H1 (cell line): Measurements from ENCODE around the gene TMEM147. TPM values are rescaled to one million over a fixed set of nuclear protein-coding genes. Genes with fewer than 3 reads are reported as not detected.

ENCODE experiments used
- FOSL1 ChIP-seq: IDR thresholded peaks from 2 replicates; pipeline ENCODE4 v1.6.1; 2011; ENCODE audit warnings: mild to moderate bottlenecking, low read depth, low read length, moderate library complexity; ENCODE audit not compliant: insufficient read depth
- JUN ChIP-seq: IDR thresholded peaks from 2 replicates; pipeline ENCODE4 v1.6.1; 2011; ENCODE audit warnings: low read depth, mild to moderate bottlenecking, improper control_type of control experiment, low read length
- MAFK ChIP-seq: IDR thresholded peaks from 2 replicates; pipeline ENCODE4 v1.6.1; 2012; ENCODE audit warnings: low read depth, mild to moderate bottlenecking, improper control_type of control experiment, low read length
- PHF8 ChIP-seq: fragments of 200-600 bp; sonication (generic); conservative IDR thresholded peaks from 2 replicates; pipeline ENCODE4 v1.7.1; 2012; ENCODE audit warnings: low read depth, mild to moderate bottlenecking, inconsistent platforms, low read length, moderate library complexity
- POU5F1 ChIP-seq: IDR thresholded peaks from 2 replicates; pipeline ENCODE4 v1.6.1; 2011; ENCODE audit warnings: low read depth, mild to moderate bottlenecking, low read length, moderate library complexity
- RAD21 ChIP-seq, 2 experiments: IDR thresholded peaks in 1 of 2; conservative IDR thresholded peaks in 1 of 2; 2 replicates each; pipeline ENCODE4 v1.6.1; 2011; ENCODE audit warnings: low read depth in 2 of 2, low read length in 2 of 2, improper control_type of control experiment in 1 of 2, inconsistent platforms in 1 of 2, mild to moderate bottlenecking in 1 of 2, moderate library complexity in 1 of 2
- RBBP5 ChIP-seq: IDR thresholded peaks from 2 replicates; pipeline ENCODE4 v1.7.1; 2012; ENCODE audit warnings: low read depth, mild to moderate bottlenecking, inconsistent platforms, low read length, moderate library complexity, borderline replicate concordance
- YY1 ChIP-seq: IDR thresholded peaks from 2 replicates; pipeline ENCODE4 v1.6.1; 2011; ENCODE audit warnings: low read depth, mild to moderate bottlenecking, low read length
- polyA plus RNA-seq, 7 experiments: library from polyadenylated mRNA; depleted of rRNA in 3 of 7; stranded (reverse) in 5 of 7; unstranded in 2 of 7; fragments of >200 nt in 5 of 7; fragments of 200-250 nt in 2 of 7; gene quantifications; 1 replicate in 5 of 7; 2 replicates in 1 of 7; 4 replicates in 1 of 7; pipeline versions ENCODE4 v1.2.1 to v1.2.3, GENCODE V29; 2011 to 2013; ENCODE audit warnings: missing spikeins in 2 of 7, mixed read lengths in 2 of 7
- total RNA-seq: library from RNA; stranded (reverse); fragmentation: NEBNext Ultra II Directional; extraction: Animal tissue kit (Norgen Biotek cat#: 25700); gene quantifications from 2 replicates; pipeline ENCODE4 v1.2.1, GENCODE V29; 2021
- TF ChIP-seq, protein P1 (sequence below): fragments of 300-600 bp; sonication (generic); IDR thresholded peaks from 2 replicates; pipeline ENCODE4 v1.7.1; 2012; ENCODE audit warnings: low read length, moderate library complexity, mild to moderate bottlenecking, inconsistent platforms; ENCODE audit not compliant: insufficient replicate concordance

The TMEM147 gene
- total and polyA plus RNA-seq, 2 of the 8 experiments (the other 6 are each of a cell fraction or from before 2014, with no cell fraction given): 159 to 418 TPM

- TF ChIP-seq, protein P1, sequence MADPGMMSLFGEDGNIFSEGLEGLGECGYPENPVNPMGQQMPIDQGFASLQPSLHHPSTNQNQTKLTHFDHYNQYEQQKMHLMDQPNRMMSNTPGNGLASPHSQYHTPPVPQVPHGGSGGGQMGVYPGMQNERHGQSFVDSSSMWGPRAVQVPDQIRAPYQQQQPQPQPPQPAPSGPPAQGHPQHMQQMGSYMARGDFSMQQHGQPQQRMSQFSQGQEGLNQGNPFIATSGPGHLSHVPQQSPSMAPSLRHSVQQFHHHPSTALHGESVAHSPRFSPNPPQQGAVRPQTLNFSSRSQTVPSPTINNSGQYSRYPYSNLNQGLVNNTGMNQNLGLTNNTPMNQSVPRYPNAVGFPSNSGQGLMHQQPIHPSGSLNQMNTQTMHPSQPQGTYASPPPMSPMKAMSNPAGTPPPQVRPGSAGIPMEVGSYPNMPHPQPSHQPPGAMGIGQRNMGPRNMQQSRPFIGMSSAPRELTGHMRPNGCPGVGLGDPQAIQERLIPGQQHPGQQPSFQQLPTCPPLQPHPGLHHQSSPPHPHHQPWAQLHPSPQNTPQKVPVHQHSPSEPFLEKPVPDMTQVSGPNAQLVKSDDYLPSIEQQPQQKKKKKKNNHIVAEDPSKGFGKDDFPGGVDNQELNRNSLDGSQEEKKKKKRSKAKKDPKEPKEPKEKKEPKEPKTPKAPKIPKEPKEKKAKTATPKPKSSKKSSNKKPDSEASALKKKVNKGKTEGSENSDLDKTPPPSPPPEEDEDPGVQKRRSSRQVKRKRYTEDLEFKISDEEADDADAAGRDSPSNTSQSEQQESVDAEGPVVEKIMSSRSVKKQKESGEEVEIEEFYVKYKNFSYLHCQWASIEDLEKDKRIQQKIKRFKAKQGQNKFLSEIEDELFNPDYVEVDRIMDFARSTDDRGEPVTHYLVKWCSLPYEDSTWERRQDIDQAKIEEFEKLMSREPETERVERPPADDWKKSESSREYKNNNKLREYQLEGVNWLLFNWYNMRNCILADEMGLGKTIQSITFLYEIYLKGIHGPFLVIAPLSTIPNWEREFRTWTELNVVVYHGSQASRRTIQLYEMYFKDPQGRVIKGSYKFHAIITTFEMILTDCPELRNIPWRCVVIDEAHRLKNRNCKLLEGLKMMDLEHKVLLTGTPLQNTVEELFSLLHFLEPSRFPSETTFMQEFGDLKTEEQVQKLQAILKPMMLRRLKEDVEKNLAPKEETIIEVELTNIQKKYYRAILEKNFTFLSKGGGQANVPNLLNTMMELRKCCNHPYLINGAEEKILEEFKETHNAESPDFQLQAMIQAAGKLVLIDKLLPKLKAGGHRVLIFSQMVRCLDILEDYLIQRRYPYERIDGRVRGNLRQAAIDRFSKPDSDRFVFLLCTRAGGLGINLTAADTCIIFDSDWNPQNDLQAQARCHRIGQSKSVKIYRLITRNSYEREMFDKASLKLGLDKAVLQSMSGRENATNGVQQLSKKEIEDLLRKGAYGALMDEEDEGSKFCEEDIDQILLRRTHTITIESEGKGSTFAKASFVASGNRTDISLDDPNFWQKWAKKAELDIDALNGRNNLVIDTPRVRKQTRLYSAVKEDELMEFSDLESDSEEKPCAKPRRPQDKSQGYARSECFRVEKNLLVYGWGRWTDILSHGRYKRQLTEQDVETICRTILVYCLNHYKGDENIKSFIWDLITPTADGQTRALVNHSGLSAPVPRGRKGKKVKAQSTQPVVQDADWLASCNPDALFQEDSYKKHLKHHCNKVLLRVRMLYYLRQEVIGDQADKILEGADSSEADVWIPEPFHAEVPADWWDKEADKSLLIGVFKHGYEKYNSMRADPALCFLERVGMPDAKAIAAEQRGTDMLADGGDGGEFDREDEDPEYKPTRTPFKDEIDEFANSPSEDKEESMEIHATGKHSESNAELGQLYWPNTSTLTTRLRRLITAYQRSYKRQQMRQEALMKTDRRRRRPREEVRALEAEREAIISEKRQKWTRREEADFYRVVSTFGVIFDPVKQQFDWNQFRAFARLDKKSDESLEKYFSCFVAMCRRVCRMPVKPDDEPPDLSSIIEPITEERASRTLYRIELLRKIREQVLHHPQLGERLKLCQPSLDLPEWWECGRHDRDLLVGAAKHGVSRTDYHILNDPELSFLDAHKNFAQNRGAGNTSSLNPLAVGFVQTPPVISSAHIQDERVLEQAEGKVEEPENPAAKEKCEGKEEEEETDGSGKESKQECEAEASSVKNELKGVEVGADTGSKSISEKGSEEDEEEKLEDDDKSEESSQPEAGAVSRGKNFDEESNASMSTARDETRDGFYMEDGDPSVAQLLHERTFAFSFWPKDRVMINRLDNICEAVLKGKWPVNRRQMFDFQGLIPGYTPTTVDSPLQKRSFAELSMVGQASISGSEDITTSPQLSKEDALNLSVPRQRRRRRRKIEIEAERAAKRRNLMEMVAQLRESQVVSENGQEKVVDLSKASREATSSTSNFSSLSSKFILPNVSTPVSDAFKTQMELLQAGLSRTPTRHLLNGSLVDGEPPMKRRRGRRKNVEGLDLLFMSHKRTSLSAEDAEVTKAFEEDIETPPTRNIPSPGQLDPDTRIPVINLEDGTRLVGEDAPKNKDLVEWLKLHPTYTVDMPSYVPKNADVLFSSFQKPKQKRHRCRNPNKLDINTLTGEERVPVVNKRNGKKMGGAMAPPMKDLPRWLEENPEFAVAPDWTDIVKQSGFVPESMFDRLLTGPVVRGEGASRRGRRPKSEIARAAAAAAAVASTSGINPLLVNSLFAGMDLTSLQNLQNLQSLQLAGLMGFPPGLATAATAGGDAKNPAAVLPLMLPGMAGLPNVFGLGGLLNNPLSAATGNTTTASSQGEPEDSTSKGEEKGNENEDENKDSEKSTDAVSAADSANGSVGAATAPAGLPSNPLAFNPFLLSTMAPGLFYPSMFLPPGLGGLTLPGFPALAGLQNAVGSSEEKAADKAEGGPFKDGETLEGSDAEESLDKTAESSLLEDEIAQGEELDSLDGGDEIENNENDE: no peak
- no peak for TF ChIP-seq JUN
- TF ChIP-seq RAD21 (IDR thresholded peaks at IDR 0.05 in 1 of 2, conservative IDR thresholded peaks at IDR 0.05 in 1 of 2; ENCODE audit: low read depth in 2 of 2, low read length in 2 of 2): no peak
- no peak for TF ChIP-seq MAFK
- TF ChIP-seq POU5F1: no peak
- no peak for TF ChIP-seq YY1
- TF ChIP-seq PHF8: no peak
- TF ChIP-seq RBBP5: no peak
- no peak for TF ChIP-seq FOSL1
Observed at GRCh38 chr19:35543280-35544109, 1.9 kb upstream of the TMEM147 start (continued).
